MM.1S (cell line): ENCODE data around the gene UBAC1.

Experiments
- DNase-seq: peaks from one replicate; pipeline ENCODE4 v3.0.0-alpha.2; 2015
- H2AFZ ChIP-seq: fragments of 300-600 bp; sonication (generic); 2 replicates; pipeline ENCODE4 v1.6.0; 2016; ENCODE audit warnings: antibody characterized with exemption, low read length
- H3F3A ChIP-seq: fragments of 300-600 bp; sonication (generic); 2 replicates; pipeline ENCODE4 v1.6.1; 2016; ENCODE audit warnings: mild to moderate bottlenecking, antibody characterized with exemption, low read length, moderate library complexity, mixed read lengths; ENCODE audit not compliant: insufficient read depth
- H3K27ac ChIP-seq: fragments of 300-600 bp; sonication (generic); 2 replicates; pipeline ENCODE4 v1.5.1; 2016; ENCODE audit warnings: mild to moderate bottlenecking, low read length
- H3K27me3 ChIP-seq: fragments of 300-600 bp; sonication (generic); replicated peaks from 2 replicates; pipeline ENCODE4 v1.6.0; 2016; ENCODE audit warnings: low read length; ENCODE audit not compliant: insufficient read depth
- H3K36me3 ChIP-seq: fragments of 300-600 bp; sonication (generic); replicated peaks from 2 replicates; pipeline ENCODE4 v1.6.1; 2016; ENCODE audit warnings: mild to moderate bottlenecking, low read length, mixed read lengths; ENCODE audit not compliant: insufficient read depth
- H3K4me1 ChIP-seq: fragments of 300-600 bp; sonication (generic); 2 replicates; pipeline ENCODE4 v1.6.1; 2016; ENCODE audit warnings: low read length, mixed read lengths
- H3K4me2 ChIP-seq: fragments of 300-600 bp; sonication (generic); 2 replicates; pipeline ENCODE4 v1.6.0; 2016; ENCODE audit warnings: low read depth, low read length
- H3K4me3 ChIP-seq: fragments of 300-600 bp; sonication (generic); 2 replicates; pipeline ENCODE4 v1.5.1; 2016; ENCODE audit warnings: low read length, mixed read lengths
- H3K79me2 ChIP-seq: fragments of 300-600 bp; sonication (generic); 2 replicates; pipeline ENCODE4 v1.6.1; 2016; ENCODE audit warnings: mixed run types, low read length, mixed read lengths
- H3K9ac ChIP-seq: fragments of 300-600 bp; sonication (generic); 2 replicates; pipeline ENCODE4 v1.6.1; 2016; ENCODE audit warnings: low read length, mixed read lengths
- H3K9me2 ChIP-seq: fragments of 300-600 bp; sonication (generic); replicated peaks from 2 replicates; pipeline ENCODE4 v1.6.1; 2016; ENCODE audit warnings: mild to moderate bottlenecking, low read length, mixed read lengths; ENCODE audit not compliant: insufficient read depth
- H3K9me3 ChIP-seq: fragments of 300-600 bp; sonication (generic); replicated peaks from 2 replicates; pipeline ENCODE4 v1.6.1; 2016; ENCODE audit warnings: mild to moderate bottlenecking, low read length, mixed read lengths; ENCODE audit not compliant: insufficient read depth
- H4K20me1 ChIP-seq: fragments of 300-600 bp; sonication (generic); 2 replicates; pipeline ENCODE4 v1.6.1; 2016; ENCODE audit warnings: mild to moderate bottlenecking, low read length, moderate library complexity, mixed read lengths; ENCODE audit not compliant: insufficient read depth
- EZH2 ChIP-seq: fragments of 300-600 bp; sonication (generic); optimal IDR thresholded peaks from 2 replicates; pipeline ENCODE3; 2017; ENCODE audit warnings: low read depth, mild to moderate bottlenecking, antibody characterized with exemption, low read length, mixed read lengths
- EZH2phosphoT487 ChIP-seq: fragments of 300-600 bp; sonication (generic); IDR thresholded peaks from 2 replicates; pipeline ENCODE4 v1.6.1; 2018; ENCODE audit warnings: antibody characterized with exemption, low read length
- TF ChIP-seq, protein P1 (sequence below): fragments of 300-600 bp; sonication (generic); IDR thresholded peaks from 2 replicates; pipeline ENCODE4 v1.5.1; 2016; ENCODE audit warnings: antibody characterized with exemption, low read length, mixed read lengths

The UBAC1 gene

DNA sequence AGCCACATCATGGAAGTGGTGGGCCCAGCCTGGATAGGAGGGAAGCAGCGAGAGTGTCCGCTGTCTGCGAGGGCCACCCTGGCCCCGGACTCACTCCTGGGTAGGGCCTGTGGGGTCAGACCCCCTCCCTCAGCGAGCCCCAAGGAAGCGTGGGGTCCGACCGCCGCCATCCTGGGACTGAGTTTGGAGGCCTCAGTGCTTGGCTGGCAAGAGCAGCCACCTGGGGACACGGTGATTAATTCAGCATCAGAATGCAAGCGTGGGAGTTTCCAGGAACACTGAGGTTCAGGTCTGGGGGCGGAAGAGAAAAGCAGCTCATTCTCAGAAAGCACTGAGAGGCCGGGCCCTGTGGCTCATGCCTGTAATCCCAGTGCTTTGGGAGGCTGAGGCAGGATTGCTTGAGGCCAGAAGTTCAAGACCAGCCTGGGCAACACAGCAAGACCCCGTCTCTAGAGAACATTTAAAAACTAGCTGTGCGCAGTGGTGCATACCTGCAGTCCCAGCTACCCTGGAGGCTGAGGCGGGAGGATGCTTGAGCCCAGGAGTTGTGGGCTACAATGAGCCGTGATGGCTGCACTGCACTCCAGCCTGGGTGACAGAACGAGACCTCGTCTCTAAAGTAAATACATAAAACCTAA lies 35.6 kb downstream of the UBAC1 start:
- Histone ChIP-seq H3F3A (no peaks in the 10 kb centered on the region), H4K20me1 (no peaks in the 10 kb centered on the region), H3K4me2 (no peak overlapping the region), H3K27me3 (no peaks in the 10 kb centered on the region), H3K79me2 (no peaks in the 10 kb centered on the region), H3K4me1 (no peaks in the 10 kb centered on the region), H3K9ac (no peak overlapping the region), H3K4me3 (no peak overlapping the region), H3K36me3 (no peaks in the 10 kb centered on the region), H3K27ac (no peak overlapping the region), H2AFZ (no peak overlapping the region), H3K9me2 (no peaks in the 10 kb centered on the region), H3K9me3 (no peaks in the 10 kb centered on the region)
- DNase-seq: no peak
- TF ChIP-seq EZH2 (no peak), EZH2phosphoT487 (no peak)
- TF ChIP-seq, protein P1, sequence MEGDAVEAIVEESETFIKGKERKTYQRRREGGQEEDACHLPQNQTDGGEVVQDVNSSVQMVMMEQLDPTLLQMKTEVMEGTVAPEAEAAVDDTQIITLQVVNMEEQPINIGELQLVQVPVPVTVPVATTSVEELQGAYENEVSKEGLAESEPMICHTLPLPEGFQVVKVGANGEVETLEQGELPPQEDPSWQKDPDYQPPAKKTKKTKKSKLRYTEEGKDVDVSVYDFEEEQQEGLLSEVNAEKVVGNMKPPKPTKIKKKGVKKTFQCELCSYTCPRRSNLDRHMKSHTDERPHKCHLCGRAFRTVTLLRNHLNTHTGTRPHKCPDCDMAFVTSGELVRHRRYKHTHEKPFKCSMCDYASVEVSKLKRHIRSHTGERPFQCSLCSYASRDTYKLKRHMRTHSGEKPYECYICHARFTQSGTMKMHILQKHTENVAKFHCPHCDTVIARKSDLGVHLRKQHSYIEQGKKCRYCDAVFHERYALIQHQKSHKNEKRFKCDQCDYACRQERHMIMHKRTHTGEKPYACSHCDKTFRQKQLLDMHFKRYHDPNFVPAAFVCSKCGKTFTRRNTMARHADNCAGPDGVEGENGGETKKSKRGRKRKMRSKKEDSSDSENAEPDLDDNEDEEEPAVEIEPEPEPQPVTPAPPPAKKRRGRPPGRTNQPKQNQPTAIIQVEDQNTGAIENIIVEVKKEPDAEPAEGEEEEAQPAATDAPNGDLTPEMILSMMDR: no peak

- TF ChIP-seq, protein P1: no peak
- TF ChIP-seq EZH2 (no peak), EZH2phosphoT487 (no peak)
- Histone ChIP-seq H3K27ac (no peak overlapping the region), H3K4me1 (no peaks in the 10 kb centered on the region), H3K9me2 (no peaks in the 10 kb centered on the region), H3K79me2 (no peaks in the 10 kb centered on the region), H3K9ac (no peak overlapping the region), H3K4me2 (no peak overlapping the region), H3K36me3 (no peaks in the 10 kb centered on the region), H4K20me1 (no peaks in the 10 kb centered on the region), H3F3A (no peaks in the 10 kb centered on the region), H3K4me3 (no peak overlapping the region), H2AFZ (no peak overlapping the region), H3K27me3 (no peaks in the 10 kb centered on the region), H3K9me3 (no peaks in the 10 kb centered on the region)
- no peak for DNase-seq
These were observed 36.4 kb downstream of the UBAC1 start for GRCh38 chr9:135924628-135925338.

DNA sequence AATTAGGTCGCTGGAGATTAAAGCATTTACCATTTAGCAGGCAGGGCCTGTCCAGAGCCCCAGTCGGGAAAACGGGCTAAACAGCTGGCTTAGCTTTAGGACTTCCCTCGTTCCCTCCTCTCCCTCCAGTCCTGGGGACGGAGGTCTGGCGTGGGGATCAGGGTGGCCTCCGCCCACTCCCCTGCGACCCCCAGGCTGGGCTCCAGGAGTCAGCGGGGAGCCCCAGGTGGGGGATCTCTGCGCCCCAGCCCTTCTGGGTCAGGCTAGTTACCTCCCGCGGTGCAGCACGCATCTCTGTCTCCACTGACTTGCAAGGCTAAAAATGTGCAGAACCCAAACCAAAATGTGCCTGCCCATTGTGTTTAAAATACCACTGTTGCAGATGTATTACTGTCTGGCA lies 37.7 kb downstream of the UBAC1 start:
- no peak for DNase-seq
- H2AFZ ChIP-seq: no peak overlapping the region
- H4K20me1 ChIP-seq: no peaks in the 10 kb centered on the region
- H3F3A ChIP-seq: no peaks in the 10 kb centered on the region
- H3K9me2 ChIP-seq: no peaks in the 10 kb centered on the region
- TF ChIP-seq, protein P1: no peak
- TF ChIP-seq EZH2 (no peak), EZH2phosphoT487 (no peak)
- H3K4me3 ChIP-seq: no peak overlapping the region
- H3K27ac ChIP-seq: no peak overlapping the region
- no peak overlapping the region for H3K4me2 ChIP-seq
- no peaks in the 10 kb centered on the region for H3K9me3 ChIP-seq
- H3K27me3 ChIP-seq: no peaks in the 10 kb centered on the region
- H3K9ac ChIP-seq: no peak overlapping the region
- no peaks in the 10 kb centered on the region for H3K4me1 ChIP-seq
- no peaks in the 10 kb centered on the region for H3K36me3 ChIP-seq
- no peaks in the 10 kb centered on the region for H3K79me2 ChIP-seq
